ENCODE measurements around the gene SLC7A9.

- TF ChIP-seq POLR2A (IDR thresholded peaks at IDR 0.05): no peak
- no peak for TF ChIP-seq CTCF (IDR thresholded peaks at IDR 0.05)
Observed at GRCh38 chr19:32837531-32837930, 32.0 kb downstream of the SLC7A9 start.
